Ishikawa (cell line): ENCODE data around the gene FOXN3.

ENCODE experiments used
- CEBPB ChIP-seq: IDR thresholded peaks from 2 replicates; pipeline ENCODE4 v1.6.1; 2012
- CREB1 ChIP-seq: IDR thresholded peaks from 2 replicates; pipeline ENCODE4 v1.6.1; 2012; ENCODE audit warnings: low read depth
- EGR1 ChIP-seq: IDR thresholded peaks from 2 replicates; pipeline ENCODE4 v1.6.1; 2012
- EP300 ChIP-seq: IDR thresholded peaks from 2 replicates; pipeline ENCODE4 v1.6.1; 2012; ENCODE audit warnings: borderline replicate concordance
- NFIC ChIP-seq: IDR thresholded peaks from 2 replicates; pipeline ENCODE4 v1.6.1; 2012
- RAD21 ChIP-seq: IDR thresholded peaks from 2 replicates; pipeline ENCODE4 v1.6.1; 2012; ENCODE audit warnings: low read depth
- TAF1 ChIP-seq: IDR thresholded peaks from 2 replicates; pipeline ENCODE4 v1.6.1; 2012; ENCODE audit warnings: low read depth, mild to moderate bottlenecking
- TCF12 ChIP-seq: IDR thresholded peaks from 2 replicates; pipeline ENCODE4 v1.6.1; 2012; ENCODE audit warnings: low read depth
- YY1 ChIP-seq: IDR thresholded peaks from 2 replicates; pipeline ENCODE4 v1.6.1; 2012; ENCODE audit warnings: low read depth
- ZBTB7A ChIP-seq: IDR thresholded peaks from 2 replicates; pipeline ENCODE4 v1.6.1; 2012; ENCODE audit warnings: low read depth

GRCh38 chr14:89330236-89331002 is 86.6 kb downstream of the FOXN3 start:
- TF ChIP-seq EP300 (no peak), ZBTB7A (no peak), TCF12 (no peak), EGR1 (no peak), YY1 (no peak), RAD21 (no peak), CEBPB (no peak), NFIC (no peak), TAF1 (no peak), CREB1 (no peak)
